GM18909 (cell line): ENCODE measurements around the gene CCDC188.

Source experiments
- ATAC-seq: cut with Tn5 transposase; IDR thresholded peaks from one replicate; pipeline ENCODE4 v1.9.1; 2021; ENCODE audit warnings: mild to moderate bottlenecking; ENCODE audit not compliant: unreplicated experiment, poor library complexity

The CCDC188 gene

DNA sequence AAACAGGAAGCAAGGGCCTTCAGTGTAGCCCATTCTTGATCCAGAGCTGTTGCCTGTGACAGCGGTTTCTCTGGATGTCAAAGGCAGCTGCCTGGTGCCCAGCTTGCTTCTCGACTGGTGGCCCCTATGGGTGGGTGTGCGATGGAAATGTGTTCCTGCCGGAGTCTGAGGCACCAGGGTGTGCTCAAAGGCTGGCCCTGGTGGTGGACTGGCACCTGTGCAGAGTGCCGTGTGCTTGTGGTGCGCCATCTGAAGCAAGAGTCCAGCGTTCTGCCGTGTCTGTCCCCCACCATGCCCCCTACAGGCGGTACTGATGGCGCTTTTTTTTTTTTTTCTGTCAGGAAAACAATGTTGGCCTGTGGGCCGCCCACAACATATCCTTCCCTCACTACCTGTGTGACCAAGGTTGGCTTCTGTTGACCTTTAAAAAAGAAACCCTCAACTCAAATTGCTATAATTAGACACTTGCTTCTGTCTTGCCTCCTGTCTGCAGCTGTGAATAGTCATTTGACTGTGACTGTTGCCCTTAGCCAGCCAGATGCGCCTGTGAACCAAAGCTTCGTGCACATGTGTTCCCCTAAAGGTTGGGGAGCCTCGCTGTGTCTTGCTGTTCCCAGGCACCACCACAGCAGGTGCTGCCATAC, 39.7 kb downstream of the CCDC188 start:
- no peak for ATAC-seq

DNA sequence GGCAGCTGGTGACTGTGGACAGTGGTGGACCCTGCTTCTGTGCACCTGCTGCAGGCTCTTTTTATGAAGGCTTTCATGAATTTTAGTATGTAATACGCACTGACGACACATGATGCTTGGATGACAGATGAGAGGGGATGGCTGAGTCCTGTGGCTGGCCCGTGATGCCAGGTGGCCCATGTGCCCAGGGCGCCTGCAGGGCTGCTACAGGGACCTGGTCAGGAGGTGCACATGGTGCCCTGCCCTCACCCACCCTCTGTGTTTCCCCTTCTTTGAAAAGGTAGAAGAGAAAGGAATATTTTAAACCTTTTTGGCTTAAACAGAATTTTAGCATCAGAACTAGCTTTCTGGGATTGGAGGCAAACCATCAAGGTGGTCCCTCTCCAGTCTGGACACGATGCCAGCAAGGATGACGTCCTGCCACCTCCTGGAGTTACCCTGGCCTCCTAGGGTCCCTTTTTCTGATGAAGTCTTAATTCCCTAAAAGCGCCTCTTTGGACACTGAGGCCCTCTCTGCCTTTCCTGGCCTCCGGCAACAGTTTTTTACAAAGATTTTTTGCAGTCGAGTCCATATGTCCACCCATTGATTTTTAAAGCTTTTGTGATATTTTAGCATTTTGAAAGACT, 40.4 kb downstream of the CCDC188 start:
- ATAC-seq = no peak

DNA sequence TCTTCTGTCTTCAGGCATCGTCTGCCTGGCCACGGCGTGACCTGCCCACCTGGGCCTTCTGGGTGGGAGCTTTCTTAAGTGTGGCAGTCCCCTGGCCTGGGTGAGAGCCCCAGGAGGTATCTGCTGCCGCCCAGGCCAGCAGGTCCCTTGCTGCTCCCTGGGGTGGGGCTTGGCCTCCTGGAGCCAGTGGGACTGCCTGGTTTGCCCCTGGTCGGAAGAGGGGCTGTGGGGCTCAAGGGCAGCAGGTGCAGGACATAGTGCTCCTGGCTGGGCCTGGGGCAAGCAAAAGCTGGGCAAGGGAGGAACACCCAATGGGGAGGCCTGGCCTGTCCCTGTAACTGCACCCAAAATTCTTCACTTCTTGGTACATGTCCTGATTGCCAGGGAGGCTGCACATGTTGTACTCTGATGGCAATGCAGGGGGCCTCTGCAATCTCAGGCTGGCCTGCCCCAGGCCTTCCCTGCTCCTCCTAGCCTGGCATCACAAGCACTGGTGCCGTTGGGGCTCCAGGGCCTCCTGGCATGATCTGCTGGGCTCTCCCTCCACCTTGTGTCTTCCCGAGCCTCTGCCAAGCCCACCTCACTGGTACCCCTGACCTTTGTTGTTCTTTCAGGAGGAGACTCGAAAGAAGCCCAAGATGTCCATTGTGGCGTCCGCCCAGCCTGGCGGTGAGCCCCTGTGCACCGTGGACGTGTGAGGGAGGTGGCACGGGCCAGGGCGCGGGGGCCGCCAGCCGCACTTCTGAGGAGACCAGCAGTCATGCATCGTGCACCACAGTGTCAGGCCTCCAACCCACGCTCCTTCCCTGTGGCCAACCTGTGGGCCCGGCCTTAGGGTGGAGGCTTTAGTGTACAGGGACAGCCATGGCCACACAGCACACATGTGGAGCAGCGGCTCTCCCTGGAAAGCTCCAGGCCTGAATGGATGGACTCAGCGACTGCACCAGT, 41.2 kb downstream of the CCDC188 start:
- ATAC-seq = no peak

DNA sequence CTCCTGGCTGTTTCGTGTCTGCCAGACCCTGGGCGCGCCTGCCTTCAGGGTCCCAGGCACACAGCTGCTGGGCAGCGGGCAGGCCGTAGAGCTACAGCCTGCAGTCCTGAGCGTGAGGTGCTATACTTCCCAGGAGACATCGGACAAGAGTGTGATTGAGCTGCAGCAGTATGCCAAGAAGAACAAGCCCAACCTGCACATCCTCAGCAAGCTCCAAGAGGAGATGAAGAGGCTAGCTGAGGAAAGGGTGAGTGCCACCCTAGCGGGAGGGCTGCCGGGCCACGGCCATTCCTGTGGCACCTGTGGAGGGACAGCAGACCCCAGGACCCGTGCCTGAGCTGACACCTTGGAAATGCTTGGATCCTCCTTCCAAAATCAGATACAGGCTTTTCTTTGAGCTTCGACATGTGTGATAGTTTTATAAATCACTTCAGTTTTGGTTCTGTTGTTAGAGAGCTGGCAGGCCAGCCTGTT, 42.1 kb downstream of the CCDC188 start:
- ATAC-seq = no peak

DNA sequence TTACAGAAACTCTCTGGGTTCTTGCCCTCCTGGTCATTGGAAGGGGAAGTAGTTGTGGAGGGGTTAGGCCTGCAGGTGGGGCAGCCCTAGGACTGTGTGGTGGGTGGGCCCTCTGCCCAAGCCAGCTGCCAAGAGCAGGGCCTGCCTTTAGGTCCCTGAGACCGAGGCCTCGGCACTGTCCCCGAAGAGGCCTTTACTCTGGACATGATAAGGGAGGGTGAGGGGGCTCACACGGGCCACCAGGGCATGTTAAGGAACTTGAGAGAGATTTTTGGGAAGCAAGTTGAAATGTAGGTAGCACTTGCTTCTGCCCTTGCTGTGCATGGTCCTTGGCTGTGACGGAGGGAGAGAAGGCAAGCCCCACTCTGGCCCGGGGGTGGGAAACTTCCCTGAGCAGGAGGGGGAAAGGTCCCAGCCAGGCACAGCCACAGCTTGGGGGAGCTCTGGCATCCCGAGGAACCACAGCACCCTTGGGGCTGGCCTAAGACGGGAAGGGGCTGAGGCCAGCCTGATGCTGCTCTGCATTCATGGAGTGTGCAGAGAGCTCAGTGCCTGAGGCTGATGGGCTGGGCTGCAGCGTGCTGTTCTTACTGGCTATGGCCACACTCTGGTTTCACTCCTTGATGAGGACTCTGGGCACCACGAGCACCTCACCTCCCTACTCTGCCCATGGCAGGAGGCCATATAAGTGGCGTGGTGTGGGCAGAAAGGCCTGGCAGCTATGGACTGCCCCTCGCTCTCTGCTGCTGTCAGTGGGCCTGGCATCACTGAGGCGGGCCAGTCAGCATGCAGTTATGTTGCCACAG, 42.7 kb downstream of the CCDC188 start:
- no peak for ATAC-seq

DNA sequence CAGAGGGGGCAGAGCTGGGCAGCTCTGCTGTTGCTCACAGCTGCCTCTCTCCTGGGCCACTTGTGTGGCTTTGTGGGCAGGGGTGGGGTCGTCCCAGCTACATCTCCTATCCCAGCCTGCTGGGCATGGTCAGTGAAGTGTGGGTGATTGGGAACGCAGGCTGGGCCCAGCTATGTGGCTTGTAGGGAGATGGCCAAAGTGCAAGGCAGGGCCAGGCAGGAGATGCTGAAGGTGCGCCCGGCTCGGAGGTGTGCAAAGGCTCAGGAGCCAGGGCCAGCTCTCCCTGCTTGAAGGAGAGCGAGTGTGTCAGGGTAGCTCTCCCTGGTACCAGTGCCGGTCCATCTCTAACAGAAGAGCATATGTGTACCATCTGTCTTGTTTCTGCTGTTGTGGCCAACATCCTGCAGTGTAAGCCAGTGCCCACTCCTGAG, 43.4 kb downstream of the CCDC188 start:
- ATAC-seq = no peak

DNA sequence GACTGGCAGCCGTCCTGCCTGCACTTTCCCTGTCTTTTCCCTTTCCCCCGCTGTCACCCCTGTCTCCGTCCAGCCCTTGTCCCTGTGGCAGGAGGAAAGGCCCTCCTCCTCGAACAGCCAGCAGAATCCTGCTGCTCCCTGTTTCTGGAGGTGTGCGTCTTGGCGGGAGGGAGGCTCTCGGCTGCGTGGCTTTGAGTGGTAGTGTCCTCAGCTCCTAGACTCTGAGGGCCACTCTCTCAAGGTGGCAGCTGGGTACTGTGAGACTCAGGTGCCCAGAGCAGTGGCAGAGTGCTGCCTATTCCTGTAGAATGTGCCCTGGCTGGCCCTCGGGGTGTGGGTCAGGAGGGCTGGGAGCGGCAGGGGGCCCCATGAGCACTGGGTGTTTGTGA, 44.0 kb downstream of the CCDC188 start:
- ATAC-seq = no peak

DNA sequence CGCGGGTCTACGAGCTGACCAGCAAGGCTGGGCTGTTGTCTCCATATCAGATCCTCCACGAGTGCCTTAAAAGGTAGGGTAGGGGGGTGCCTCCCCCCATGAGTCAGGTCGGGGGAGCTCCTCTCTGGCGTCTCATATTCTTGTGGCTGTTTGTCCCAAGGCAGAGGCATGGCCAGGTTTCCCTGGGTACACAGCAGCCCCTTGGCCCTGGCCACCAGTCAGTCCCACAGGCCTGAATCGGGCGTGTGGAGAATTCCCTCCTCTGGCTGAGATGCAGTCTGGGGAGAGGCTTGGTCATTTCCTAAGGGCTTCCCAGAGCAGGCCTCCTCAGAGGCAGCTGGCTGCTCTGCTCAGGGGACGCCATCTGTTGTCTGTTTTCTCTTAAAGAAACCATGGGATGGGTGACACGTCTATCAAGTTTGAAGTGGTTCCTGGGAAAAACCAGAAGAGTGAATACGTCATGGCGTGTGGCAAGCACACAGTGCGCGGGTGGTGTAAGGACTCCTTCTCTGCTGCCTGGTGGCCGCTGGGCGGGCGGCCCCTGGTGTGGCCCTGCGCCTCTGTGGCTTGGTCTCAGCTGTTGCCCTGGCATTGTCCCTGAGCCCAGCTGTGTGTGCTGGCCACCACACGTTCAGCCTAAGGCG, 44.5 kb downstream of the CCDC188 start:
- no peak for ATAC-seq

DNA sequence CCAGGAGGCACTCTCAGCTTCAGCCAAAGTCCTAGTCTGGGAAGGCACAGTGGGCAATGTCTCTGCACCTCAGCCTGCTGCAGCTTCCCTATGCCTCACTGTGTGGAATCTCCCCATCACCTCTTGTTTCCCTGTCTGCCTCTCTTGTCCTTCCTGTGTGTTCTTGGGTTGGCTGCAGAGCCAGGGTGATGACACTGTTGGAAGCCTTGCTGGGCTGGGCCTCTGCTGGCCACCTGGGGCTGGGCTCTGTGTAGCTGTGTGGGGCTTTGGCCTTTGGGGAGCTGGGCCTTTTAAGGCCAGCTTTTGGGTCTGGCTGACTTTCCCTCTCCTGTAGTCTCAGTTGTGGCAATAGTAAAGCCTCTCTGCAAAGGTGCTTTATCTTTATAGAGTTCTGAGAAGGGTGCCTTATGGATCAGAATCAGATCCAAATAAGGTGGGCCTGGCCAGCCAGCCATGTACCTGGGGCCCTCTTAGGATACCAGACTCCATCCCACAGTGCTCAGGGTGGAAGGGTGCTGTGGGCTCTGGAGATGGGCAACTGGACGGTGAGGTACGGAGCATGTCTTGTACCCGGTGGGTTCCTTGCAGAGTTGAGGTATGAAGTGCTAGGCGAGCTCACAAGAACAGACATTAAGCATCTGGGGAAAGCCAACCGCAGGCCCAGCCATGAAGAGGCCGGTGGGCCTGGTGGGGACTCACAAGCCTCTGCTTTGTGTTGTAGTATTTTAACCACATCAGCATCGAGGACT, 45.2 kb downstream of the CCDC188 start:
- ATAC-seq = no peak

DNA sequence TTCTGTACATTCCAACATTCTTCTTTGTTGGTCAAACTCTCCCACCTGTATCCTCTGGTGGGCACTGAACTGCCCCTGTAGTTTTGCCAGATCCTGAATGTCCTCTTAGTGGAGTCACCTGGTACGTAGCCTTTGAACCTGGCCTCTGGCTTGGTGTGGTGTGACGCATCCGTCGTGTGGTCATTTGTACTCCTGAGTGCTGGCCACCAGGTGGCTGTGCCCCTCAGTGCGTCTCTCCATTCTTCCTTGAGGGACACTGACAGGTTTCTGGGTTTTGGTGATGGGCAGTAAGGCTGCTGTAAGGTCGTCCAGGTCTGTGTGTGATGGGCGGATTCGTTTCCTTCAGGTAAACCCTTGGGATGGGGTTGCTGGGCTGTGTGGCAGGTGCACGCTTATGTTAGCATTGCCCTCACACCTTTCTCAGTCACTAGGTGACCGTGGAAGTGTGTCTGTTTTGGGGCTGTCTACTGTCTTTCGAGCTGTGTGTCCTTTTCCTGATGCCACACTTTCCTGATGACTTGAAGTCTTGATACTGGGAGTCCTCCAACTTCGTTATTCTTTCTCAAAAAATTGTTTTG, 48.6 kb downstream of the CCDC188 start:
- no peak for ATAC-seq

DNA sequence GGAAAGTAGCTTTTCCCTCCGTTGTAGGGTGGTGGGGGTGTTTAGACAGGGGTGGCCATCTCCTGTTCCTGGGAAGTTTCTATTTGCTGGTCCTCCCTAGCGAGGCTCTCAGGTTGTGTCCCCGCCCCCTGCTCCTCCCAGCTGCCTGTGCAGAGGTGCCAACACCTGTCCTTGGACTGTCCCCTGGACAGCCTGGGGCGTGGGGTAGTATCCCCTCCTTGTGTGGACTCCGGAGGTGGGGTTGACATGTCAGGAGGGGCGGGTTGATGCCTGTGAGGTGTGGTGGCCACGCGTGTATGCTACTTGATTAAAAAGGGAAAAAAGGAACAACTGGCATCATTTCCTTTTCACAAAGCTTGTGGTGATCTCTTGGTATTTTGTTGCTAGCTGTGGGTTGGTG, 49.2 kb downstream of the CCDC188 start:
- no peak for ATAC-seq

DNA sequence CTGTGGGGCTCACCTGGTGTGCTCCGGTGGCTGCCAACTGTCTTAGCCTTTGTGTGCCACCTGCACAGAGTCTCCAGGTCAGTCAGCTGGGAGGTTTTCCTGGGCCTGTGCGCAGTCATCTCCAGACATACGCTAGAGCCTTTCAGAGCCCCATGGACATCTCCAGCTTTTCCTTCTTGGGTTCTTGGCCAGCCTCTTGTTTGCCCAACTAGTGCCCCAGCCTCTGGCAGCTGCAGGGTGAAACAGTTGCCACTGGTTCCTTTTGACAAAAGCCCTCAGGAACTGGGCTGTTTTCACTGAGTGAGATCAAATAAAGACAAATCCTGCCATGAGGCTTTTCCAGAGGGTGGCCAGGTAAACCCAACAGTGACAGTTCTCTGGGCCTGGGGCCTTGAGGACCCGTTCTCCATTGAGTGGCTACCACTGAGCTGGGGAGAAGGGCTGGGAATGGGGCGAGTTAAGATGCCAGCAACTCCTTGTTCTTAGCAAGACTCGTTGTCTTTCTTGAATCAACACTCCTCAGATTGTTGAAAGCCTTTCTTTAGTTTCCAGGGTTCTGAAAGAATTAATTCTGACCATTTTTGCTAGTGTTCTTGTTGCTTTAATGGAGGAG, 51.6 kb downstream of the CCDC188 start:
- no peak for ATAC-seq
